Fibroblast of pulmonary artery (primary cell): ENCODE data around the gene MACROD2.

Experiments used
- DNase-seq: peaks from one replicate; pipeline ENCODE4 v3.0.0-alpha.2; 2010; ENCODE audit warnings: low read depth
- H3K4me3 ChIP-seq: replicated peaks from 2 replicates; pipeline ENCODE4 v1.5.1; 2011; ENCODE audit warnings: low read depth, mild to moderate bottlenecking, control low read depth, low read length, moderate library complexity
- CTCF ChIP-seq: IDR thresholded peaks from 2 replicates; pipeline ENCODE4 v1.5.1; 2011; ENCODE audit warnings: mild to moderate bottlenecking, control low read depth, low read length, inconsistent platforms; ENCODE audit errors: missing control alignments

The MACROD2 gene

GRCh38 chr20:16048876-16049275 is 2053.6 kb downstream of the MACROD2 start:
- DNase-seq = no peak
- TF ChIP-seq CTCF = no peak
- no peak overlapping the region for H3K4me3 ChIP-seq

DNA sequence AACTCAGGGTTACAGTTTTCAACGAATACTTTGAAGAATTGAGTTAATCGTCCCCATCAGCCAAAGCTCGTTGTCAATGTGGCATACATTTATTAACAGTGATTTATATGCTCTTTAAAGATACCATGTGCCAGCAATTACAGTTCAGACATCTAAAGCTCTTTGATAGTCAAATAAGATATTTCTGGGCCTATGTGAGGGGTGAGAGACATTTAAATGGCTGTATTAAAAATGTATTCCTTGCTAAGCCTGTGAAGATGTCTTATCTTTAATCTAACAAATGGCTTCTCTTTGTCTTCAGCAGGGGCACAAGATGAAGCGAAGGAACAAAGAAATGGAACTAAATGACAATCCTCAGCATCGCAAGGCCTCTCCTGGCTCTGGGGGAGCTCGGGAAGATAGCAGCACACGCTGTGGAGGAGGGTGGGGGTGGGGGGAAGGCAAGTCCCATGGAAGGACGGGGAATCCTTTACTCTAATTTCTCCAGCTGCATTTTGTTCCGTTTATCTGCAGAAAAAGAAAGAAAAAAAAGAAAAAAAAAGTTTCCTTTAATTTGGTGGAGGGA is 2054.3 kb downstream of the MACROD2 start:
- no peak overlapping the region for H3K4me3 ChIP-seq
- TF ChIP-seq CTCF = no peak

GRCh38 chr20:16050366-16050765 is 2055.1 kb downstream of the MACROD2 start:
- TF ChIP-seq CTCF = no peak
- DNase-seq = no peak
- H3K4me3 ChIP-seq = no peak overlapping the region

More for the DNA sequence above, 2054.3 kb downstream of the MACROD2 start:
- no peak for DNase-seq

- TF ChIP-seq CTCF = no peak
These were observed 2056.7 kb downstream of the MACROD2 start for GRCh38 chr20:16051968-16052367.

DNA sequence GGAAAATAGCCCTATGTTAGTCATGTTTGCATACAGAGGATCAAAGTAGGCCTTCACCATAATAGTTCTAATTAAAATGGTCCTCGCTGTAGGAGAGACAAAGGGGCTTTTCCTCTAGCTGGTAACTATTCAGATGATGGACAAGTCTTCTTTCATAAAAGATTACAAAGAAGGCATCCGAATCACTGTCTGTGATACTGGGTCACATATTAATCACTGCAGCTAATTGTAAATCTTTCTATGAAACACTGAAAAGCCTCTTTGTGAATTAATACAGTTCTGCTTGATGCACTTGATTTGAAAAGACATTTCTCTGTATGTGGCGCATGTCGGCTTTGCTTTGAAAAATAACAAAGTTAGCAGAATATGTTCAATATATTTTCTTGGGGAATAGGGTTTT is 2057.1 kb downstream of the MACROD2 start:
- no peak for DNase-seq
- no peak overlapping the region for H3K4me3 ChIP-seq
- TF ChIP-seq CTCF = no peak

More at GRCh38 chr20:16051968-16052367, 2056.7 kb downstream of the MACROD2 start:
- DNase-seq = no peak
- no peak overlapping the region for H3K4me3 ChIP-seq

DNA sequence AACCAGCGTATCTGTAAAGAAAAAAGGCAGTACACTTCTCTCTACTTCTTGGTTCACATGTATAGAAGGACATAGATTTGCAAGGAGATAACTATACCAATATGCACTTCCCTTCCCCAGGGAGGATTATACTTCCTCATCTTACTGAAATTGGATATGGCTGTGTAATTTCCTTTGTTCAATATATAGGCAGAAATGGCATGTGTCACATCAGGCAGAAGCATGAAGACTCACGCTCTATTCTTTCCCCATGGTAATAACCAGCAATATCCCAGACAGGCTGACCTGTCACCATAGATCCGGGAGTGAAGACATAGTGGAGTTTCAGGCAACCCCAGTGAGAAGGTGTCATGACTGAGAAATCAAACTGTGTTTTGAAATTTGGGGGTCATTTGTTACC is 2059.7 kb downstream of the MACROD2 start:
- H3K4me3 ChIP-seq = no peak overlapping the region
- DNase-seq = no peak
- no peak for TF ChIP-seq CTCF

- TF ChIP-seq CTCF = no peak
- H3K4me3 ChIP-seq = no peak overlapping the region
- no peak for DNase-seq
These were observed 2062.3 kb downstream of the MACROD2 start for GRCh38 chr20:16057651-16058050.
